SH-SY5Y (cell line): ENCODE measurements around the gene TNNC2.

Experiments
- GATA2 ChIP-seq: IDR thresholded peaks from 2 replicates; pipeline ENCODE4 v1.6.1; 2011; ENCODE audit warnings: mild to moderate bottlenecking, low read depth, low read length
- GATA3 ChIP-seq: IDR thresholded peaks from 2 replicates; pipeline ENCODE4 v1.6.1; 2011; ENCODE audit warnings: low read depth, mild to moderate bottlenecking, low read length, moderate library complexity

DNA sequence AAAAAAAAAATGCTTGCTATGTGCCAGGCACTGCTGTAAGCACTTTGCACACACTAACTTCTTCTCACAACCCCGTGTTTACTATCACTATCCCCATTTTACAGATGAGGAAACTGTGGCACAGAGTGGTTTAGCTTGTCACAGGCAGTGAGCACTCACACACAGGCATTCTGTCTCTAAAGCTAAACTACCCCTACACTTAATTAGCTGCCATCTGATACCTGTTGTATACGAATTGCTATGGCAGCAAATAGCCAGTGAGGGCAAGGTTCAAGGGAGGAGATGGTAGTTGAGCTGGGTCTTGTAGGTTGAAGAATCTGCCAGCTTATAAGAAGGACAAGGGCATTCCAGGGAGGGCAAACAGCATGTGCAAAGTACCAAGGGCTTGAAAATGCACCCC is 5.2 kb downstream of the TNNC2 start:
- TF ChIP-seq GATA2 (no peak), GATA3 (no peak)
